HUDEP-2 (cell line): ENCODE data around the gene RALGAPA2.
"Not testable (repeated sequence)": the region's sequence is repeated elsewhere in the genome, so short reads cannot be mapped to it uniquely, and the experiment has no call there.

Experiments
- DNase-seq, 76 experiments: peaks; one replicate each; lab custom pipeline; 2025; ENCODE audit not compliant: unreplicated experiment in 76 of 76; lab: John Stamatoyannopoulos, UW

The RALGAPA2 gene

GRCh38 chr20:20362774-20363433, 349.5 kb downstream of the RALGAPA2 start:
- DNase-seq, result no peak

DNA sequence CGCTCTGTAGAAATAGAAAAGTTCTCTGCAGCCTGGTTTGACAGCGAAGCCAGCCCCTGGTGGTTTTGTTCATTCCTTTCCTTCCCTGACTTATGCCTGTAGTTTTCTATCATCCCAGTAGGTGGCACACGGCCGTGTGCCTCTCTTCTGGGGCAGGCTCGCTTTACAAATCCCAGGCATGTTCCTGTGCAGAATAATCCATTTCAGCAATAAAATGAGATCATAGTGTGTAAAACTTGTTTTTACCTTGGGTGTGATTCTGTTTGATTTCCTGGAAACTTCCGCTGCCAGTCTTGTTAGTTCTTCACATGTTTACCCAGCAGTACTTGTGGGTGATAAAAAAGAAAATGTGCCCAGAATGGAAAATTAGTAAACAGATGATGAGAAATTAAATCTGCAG, 352.0 kb downstream of the RALGAPA2 start:
- DNase-seq, result peak in 29 of 76 experiments; percentile 1 to 54 (median 17)

DNA sequence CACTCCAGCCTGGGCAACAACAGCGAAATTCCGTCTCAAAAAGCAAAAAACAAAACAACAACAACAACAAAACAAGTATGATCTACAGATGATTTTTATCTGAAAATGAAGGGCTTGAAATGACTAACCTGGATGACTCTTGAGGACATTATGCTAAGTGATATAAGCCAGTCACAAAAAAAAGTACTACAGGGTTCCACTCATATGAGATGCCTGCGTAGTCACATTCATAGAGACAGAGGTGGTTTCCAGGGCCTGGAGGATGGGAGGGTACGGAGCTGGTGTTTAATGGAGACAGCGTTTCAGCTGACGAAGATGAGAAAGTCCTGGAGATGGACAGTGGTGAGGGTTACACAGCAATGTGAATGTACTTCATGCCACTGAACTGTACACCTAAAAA, 352.8 kb downstream of the RALGAPA2 start:
- no peak for DNase-seq

GRCh38 chr20:20358801-20359200, 353.6 kb downstream of the RALGAPA2 start:
- DNase-seq, result no peak

- DNase-seq, result not testable (repeated sequence)
These were observed 356.9 kb downstream of the RALGAPA2 start for GRCh38 chr20:20355503-20355902.

- DNase-seq, result peak in 2 of 76 experiments; percentile 4 to 9
These were observed 358.9 kb downstream of the RALGAPA2 start for GRCh38 chr20:20353576-20353975.

DNA sequence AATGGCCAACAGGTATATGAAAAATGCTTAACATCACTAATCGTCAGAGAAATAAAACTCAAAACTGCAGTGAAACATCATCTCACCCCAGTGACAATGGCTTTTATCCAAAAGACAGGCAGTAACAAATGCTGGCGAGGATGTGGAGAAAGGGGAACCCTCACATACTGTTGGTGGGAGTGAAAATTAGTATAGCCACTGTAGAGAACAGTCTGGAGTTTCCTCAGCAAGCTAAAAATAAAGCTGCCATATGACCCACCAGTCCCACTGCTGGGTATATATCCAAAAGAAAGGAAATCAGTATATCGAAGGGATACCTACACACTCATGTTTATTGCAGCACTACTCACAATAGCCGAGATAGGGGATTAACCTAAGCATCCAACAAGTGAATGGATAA, 368.0 kb downstream of the RALGAPA2 start:
- no peak for DNase-seq

DNA sequence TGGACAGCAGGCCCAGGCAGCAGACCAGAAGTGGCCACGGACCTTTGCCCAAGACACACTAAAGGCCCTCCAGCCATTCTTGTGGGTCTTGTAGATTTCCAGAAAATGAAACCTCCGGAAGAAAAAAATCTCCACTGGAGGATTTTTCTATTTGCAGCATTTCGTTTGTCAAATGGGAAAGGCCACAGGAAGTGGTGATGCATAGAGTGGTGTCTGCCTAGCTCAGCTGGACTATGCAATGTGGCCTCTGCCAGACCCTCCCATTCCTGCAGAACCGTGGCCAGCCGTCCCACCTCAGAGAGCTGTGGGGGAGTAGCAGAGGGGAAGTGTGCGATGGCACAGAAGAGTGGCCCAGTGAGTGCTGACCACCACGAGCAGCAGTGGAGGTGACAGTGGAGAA, 368.5 kb downstream of the RALGAPA2 start:
- DNase-seq, result no peak
